Spleen (tissue), 7 donors: ENCODE results near the gene CDHR2.

Experiments
- POLR2A ChIP-seq, 3 donors: fragments of 450-650 bp; IDR thresholded peaks; one replicate each; pipeline ENCODE4 v1.5.1; 2017; ENCODE audit warnings: antibody characterized with exemption in 3 of 3, mild to moderate bottlenecking in 1 of 3
- TF ChIP-seq, protein P1 (sequence below), 11 experiments: fragments of 200-600 bp in 7 of 11; fragments of 450-650 bp in 4 of 11; sonication (generic) in 4 of 11; IDR thresholded peaks in 8 of 11; conservative IDR thresholded peaks in 3 of 11; 1 replicate in 7 of 11; 2 replicates in 4 of 11; pipeline versions ENCODE4 v1.4.0 to v1.8.0; 2016 to 2021; ENCODE audit warnings: antibody characterized with exemption in 11 of 11, inconsistent platforms in 4 of 11, mild to moderate bottlenecking in 1 of 11
- donor health status: DM: no; HTN: no; CAD: no; lungs with moderate emphysema.
- donor health status: DM: no; HTN: no; CAD: no.
- donor health status: DM: no; HTN: no; CAD: no.

DNA sequence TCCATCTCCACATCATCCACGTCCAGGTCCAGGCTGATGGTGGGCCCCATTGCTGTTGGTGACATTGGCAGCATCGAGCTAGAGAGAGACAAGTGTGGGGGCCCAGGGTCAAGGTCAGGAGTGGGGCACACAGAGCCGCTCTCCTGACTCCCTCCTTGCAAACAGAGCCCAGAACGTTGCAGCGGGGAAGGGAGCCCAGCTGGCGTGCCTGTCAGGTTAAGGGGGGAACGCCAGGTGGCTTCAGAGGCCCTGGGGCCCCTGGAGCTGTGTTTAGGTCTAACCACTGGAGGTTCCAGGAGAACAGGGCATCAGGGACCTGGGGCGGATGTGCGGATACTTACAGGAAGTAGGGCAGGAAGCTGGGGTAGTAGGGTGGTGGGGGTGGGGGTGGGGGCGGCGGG, 19.4 kb upstream of the CDHR2 start:
- no peak for TF ChIP-seq POLR2A (IDR thresholded peaks at IDR 0.05)
- TF ChIP-seq, protein P1, sequence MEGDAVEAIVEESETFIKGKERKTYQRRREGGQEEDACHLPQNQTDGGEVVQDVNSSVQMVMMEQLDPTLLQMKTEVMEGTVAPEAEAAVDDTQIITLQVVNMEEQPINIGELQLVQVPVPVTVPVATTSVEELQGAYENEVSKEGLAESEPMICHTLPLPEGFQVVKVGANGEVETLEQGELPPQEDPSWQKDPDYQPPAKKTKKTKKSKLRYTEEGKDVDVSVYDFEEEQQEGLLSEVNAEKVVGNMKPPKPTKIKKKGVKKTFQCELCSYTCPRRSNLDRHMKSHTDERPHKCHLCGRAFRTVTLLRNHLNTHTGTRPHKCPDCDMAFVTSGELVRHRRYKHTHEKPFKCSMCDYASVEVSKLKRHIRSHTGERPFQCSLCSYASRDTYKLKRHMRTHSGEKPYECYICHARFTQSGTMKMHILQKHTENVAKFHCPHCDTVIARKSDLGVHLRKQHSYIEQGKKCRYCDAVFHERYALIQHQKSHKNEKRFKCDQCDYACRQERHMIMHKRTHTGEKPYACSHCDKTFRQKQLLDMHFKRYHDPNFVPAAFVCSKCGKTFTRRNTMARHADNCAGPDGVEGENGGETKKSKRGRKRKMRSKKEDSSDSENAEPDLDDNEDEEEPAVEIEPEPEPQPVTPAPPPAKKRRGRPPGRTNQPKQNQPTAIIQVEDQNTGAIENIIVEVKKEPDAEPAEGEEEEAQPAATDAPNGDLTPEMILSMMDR (IDR thresholded peaks at IDR 0.05 in 8 of 11, conservative IDR thresholded peaks at IDR 0.05 in 3 of 11), result peak in 5 of 11 experiments; percentile 6 to 30 (median 17)
